ENCODE results near the gene IRAK2.
A peak's percentile ranks its signal among the peaks of the same experiment; 100 is the strongest.
"Not testable (repeated sequence)": the region's sequence is repeated elsewhere in the genome, so short reads cannot be mapped to it uniquely, and the experiment has no call there.

IRAK2 gene

DNA sequence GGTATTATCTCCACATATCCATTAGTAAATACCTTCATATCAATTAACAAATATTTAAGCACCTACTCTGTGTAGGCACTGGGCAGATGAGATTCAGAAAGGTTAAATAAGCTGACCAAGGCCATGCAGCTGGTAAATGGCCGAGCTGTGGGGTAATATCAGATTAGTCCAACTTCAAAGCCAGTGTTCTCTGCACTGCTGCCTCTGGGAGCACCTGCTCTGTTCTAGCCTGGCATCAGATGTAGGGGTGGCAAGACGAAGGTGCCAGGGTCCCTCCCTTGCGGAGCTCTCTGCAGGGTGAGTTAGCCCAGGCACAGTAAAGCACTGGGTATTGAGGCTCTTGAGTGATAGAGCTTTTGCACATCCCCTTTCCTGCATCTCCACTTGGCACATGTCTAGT, 89.0 kb downstream of the IRAK2 start:
- H3K27ac ChIP-seq (ENCODE audit: low read depth in 2 of 2, low read length in 2 of 2): no peak overlapping the region
- peaks cover 15 to 29% of the 10 kb centered on the region in 2 donors for H3K4me1 ChIP-seq (ENCODE audit: control insufficient read depth in 2 of 2, insufficient read depth in 2 of 2, low read length in 2 of 2)
- no peak overlapping the region for H3K9ac ChIP-seq (ENCODE audit: low read depth in 1 of 2, low read length in 2 of 2)
- H3K4me3 ChIP-seq (ENCODE audit: low read length in 2 of 2): no peak overlapping the region
- H3K36me3 ChIP-seq (ENCODE audit: control insufficient read depth in 2 of 2, insufficient read depth in 2 of 2, low read length in 2 of 2): peaks cover 22 to 24% of the 10 kb centered on the region in 2 donors
- no peaks in the 10 kb centered on the region for H3K9me3 ChIP-seq (ENCODE audit: control insufficient read depth in 2 of 2, low read length in 2 of 2)
- no peaks in the 10 kb centered on the region for H3K27me3 ChIP-seq (ENCODE audit: control insufficient read depth in 2 of 2, insufficient read depth in 2 of 2, low read length in 2 of 2)

DNA sequence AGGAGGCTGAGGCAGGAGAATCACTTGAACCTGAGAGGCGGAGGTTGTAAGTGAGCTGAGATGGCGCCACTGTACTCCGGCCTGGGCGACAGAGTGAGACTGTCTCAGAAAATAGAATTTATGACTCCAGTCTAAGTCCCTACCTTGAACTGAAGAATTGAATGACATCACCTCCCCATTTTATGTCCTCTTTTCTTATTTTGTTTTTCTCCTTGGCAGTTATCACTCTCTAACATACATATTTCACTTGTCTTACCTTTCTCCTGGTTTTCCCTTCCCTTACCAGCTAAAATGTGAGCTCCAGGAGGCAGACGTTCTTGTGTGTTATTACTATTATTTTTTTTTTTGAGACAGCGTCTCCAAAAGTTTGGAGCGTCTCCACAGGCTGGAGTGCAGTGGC, 91.1 kb downstream of the IRAK2 start:
- Histone ChIP-seq H3K27me3 (ENCODE audit: control insufficient read depth in 2 of 2, insufficient read depth in 2 of 2, low read length in 2 of 2) (no peaks in the 10 kb centered on the region), H3K4me3 (ENCODE audit: low read length in 2 of 2) (no peak overlapping the region), H3K36me3 (ENCODE audit: control insufficient read depth in 2 of 2, insufficient read depth in 2 of 2, low read length in 2 of 2) (peaks cover 31 to 35% of the 10 kb centered on the region in 2 donors), H3K9ac (ENCODE audit: low read depth in 1 of 2, low read length in 2 of 2) (no peak overlapping the region), H3K9me3 (ENCODE audit: control insufficient read depth in 2 of 2, low read length in 2 of 2) (no peaks in the 10 kb centered on the region), H3K4me1 (ENCODE audit: control insufficient read depth in 2 of 2, insufficient read depth in 2 of 2, low read length in 2 of 2) (peaks cover 5 to 9% of the 10 kb centered on the region in 2 donors), H3K27ac (ENCODE audit: low read depth in 2 of 2, low read length in 2 of 2) (no peak overlapping the region)

DNA sequence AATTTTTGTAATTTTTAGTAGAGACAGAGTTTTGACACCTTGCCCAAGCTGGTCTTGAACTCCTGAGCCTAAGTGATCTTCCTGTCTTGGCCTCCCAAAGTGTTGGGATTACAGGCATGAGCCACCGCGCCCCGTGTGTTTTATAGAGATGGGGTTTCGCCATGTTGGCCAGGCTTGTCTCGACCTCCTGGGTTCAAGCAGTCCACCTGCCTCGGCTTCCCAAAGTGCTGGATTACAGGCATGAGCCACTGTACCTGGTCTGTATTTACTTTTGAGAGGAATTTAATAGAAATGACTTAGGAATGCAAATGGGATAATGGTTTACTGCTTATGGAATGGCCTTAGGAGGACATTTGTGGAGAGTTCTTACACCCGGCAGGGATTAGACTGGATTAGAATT, 94.3 kb downstream of the IRAK2 start:
- Histone ChIP-seq H3K9ac (ENCODE audit: low read depth in 1 of 2, low read length in 2 of 2) (no peak overlapping the region), H3K27ac (ENCODE audit: low read depth in 2 of 2, low read length in 2 of 2) (no peak overlapping the region), H3K36me3 (ENCODE audit: control insufficient read depth in 2 of 2, insufficient read depth in 2 of 2, low read length in 2 of 2) (peaks cover 36 to 37% of the 10 kb centered on the region in 2 donors), H3K27me3 (ENCODE audit: control insufficient read depth in 2 of 2, insufficient read depth in 2 of 2, low read length in 2 of 2) (no peaks in the 10 kb centered on the region), H3K4me1 (ENCODE audit: control insufficient read depth in 2 of 2, insufficient read depth in 2 of 2, low read length in 2 of 2) (peaks cover 4 to 7% of the 10 kb centered on the region in 2 donors), H3K9me3 (ENCODE audit: control insufficient read depth in 2 of 2, low read length in 2 of 2) (no peaks in the 10 kb centered on the region), H3K4me3 (ENCODE audit: low read length in 2 of 2) (no peak overlapping the region)

DNA sequence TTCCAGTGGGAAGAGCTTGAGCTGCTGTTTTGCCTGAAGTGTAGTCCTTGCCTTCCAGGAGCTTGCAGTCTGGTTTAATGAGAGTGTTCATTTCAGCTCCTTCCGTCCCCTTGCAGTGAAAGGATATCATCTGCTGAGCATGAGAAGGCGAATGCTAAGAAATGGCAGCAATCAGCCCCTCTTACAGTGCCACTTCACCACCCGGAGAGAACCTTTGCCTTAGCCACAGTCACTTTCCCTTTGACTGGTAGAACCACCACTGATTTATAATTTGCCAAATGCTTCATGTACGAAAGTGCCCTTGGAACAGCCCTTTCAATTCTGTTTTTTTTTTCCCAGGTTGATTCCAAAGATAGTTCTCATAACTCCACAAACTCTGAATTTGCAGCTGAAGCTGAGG, 95.1 kb downstream of the IRAK2 start:
- H3K9ac ChIP-seq (ENCODE audit: low read depth in 1 of 2, low read length in 2 of 2): no peak overlapping the region
- H3K27me3 ChIP-seq (ENCODE audit: control insufficient read depth in 2 of 2, insufficient read depth in 2 of 2, low read length in 2 of 2): no peaks in the 10 kb centered on the region
- H3K4me1 ChIP-seq (ENCODE audit: control insufficient read depth in 2 of 2, insufficient read depth in 2 of 2, low read length in 2 of 2): peaks cover 5% of the 10 kb centered on the region in 2 donors
- peaks cover 31 to 33% of the 10 kb centered on the region in 2 donors for H3K36me3 ChIP-seq (ENCODE audit: control insufficient read depth in 2 of 2, insufficient read depth in 2 of 2, low read length in 2 of 2)
- H3K4me3 ChIP-seq (ENCODE audit: low read length in 2 of 2): no peak overlapping the region
- H3K9me3 ChIP-seq (ENCODE audit: control insufficient read depth in 2 of 2, low read length in 2 of 2): no peaks in the 10 kb centered on the region
- H3K27ac ChIP-seq (ENCODE audit: low read depth in 2 of 2, low read length in 2 of 2): no peak overlapping the region

DNA sequence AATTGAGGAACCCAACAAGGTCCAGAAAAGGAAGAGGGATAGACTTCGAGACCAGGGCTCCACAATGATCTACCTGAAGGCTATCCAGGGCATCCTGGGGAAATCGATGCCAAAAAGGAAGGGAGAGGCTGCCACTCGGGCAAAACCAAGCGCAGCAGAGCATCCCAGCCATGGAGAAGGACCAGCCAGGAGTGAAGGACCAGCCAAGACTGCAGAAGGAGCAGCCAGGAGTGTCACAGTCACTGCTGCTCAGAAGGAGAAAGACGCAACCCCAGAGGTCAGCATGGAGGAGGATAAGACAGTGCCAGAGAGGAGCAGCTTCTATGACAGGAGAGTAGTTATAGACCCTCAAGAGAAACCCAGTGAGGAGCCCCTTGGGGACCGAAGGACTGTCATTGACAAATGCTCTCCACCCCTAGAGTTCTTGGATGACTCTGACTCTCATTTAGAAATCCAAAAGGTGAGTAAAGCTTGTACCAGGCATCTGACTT, 95.5 kb downstream of the IRAK2 start:
- Histone ChIP-seq H3K36me3 (ENCODE audit: control insufficient read depth in 2 of 2, insufficient read depth in 2 of 2, low read length in 2 of 2) (peaks cover 31 to 33% of the 10 kb centered on the region in 2 donors), H3K9me3 (ENCODE audit: control insufficient read depth in 2 of 2, low read length in 2 of 2) (no peaks in the 10 kb centered on the region), H3K4me3 (ENCODE audit: low read length in 2 of 2) (no peak overlapping the region), H3K27ac (ENCODE audit: low read depth in 2 of 2, low read length in 2 of 2) (no peak overlapping the region), H3K27me3 (ENCODE audit: control insufficient read depth in 2 of 2, insufficient read depth in 2 of 2, low read length in 2 of 2) (no peaks in the 10 kb centered on the region), H3K4me1 (ENCODE audit: control insufficient read depth in 2 of 2, insufficient read depth in 2 of 2, low read length in 2 of 2) (peaks cover 2 to 5% of the 10 kb centered on the region in 2 donors), H3K9ac (ENCODE audit: low read depth in 1 of 2, low read length in 2 of 2) (no peak overlapping the region)

DNA sequence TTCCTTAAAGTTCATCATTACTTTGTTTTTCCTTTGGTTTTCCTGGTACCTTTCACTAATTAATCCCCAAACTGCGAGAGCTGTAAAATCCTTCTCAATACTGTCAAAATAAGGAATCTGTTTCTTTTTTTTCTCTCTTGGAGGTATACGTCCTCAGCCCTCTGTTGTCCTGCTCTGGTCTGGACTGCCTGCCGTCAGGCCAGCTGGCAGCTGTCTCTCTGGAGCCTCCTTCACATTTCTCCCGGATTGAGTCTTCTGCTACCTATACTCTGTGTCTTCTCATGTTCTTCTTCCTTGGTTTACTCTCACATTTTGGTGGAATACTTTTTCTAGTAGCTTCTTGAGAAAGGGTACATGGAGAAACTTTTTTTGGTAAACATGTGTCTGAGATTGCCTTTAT, 97.3 kb downstream of the IRAK2 start:
- Histone ChIP-seq H3K9me3 (ENCODE audit: control insufficient read depth in 2 of 2, low read length in 2 of 2) (no peaks in the 10 kb centered on the region), H3K4me3 (ENCODE audit: low read length in 2 of 2) (no peak overlapping the region), H3K4me1 (ENCODE audit: control insufficient read depth in 2 of 2, insufficient read depth in 2 of 2, low read length in 2 of 2) (peaks cover 2 to 5% of the 10 kb centered on the region in 2 donors), H3K36me3 (ENCODE audit: control insufficient read depth in 2 of 2, insufficient read depth in 2 of 2, low read length in 2 of 2) (peaks cover 34 to 39% of the 10 kb centered on the region in 2 donors), H3K27me3 (ENCODE audit: control insufficient read depth in 2 of 2, insufficient read depth in 2 of 2, low read length in 2 of 2) (no peaks in the 10 kb centered on the region), H3K27ac (ENCODE audit: low read depth in 2 of 2, low read length in 2 of 2) (no peak overlapping the region), H3K9ac (ENCODE audit: low read depth in 1 of 2, low read length in 2 of 2) (no peak overlapping the region)

DNA sequence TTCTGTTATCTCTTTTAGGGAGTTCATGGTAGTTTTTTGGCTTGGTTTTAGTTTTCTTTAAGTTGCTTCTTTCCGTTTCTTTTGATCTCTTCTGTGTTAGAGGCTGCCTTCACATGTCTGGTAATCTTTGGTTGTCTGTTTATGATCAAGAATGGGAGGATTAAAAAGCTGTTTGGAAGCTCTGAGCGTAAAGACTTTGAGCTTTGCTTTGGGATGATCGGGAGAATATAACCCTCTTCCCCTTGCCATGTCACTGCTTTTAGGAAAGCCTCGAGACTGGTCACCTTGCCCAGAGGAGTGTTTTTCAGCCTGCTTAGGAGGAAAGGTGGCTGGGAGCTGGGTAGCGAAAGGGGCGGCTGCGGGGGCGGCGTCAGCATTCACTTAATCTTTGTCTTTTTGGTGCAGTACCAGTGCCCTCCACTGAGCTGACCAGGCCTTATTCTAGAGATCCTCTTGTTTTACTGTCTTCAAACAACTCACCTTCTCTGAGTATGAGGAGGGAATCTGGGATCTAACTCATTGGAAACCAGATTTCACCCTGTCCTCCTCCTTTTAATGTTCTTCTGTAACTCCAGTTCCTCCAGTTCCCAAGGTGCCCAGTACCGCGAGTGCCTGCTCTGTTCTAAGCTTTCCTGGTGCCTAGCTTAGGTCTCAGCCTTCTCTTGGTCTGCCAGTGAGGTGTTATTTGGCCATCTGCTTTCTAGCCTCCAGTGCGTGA, 99.1 kb downstream of the IRAK2 start:
- no peak overlapping the region for H3K27ac ChIP-seq (ENCODE audit: low read depth in 2 of 2, low read length in 2 of 2)
- no peaks in the 10 kb centered on the region for H3K9me3 ChIP-seq (ENCODE audit: control insufficient read depth in 2 of 2, low read length in 2 of 2)
- peaks cover 2 to 5% of the 10 kb centered on the region in 2 donors for H3K4me1 ChIP-seq (ENCODE audit: control insufficient read depth in 2 of 2, insufficient read depth in 2 of 2, low read length in 2 of 2)
- no peaks in the 10 kb centered on the region for H3K27me3 ChIP-seq (ENCODE audit: control insufficient read depth in 2 of 2, insufficient read depth in 2 of 2, low read length in 2 of 2)
- peak overlapping the region in 1 of 2 donors; percentile 26 for H3K9ac ChIP-seq (ENCODE audit: low read depth in 1 of 2, low read length in 2 of 2)
- peaks cover 39 to 43% of the 10 kb centered on the region in 2 donors for H3K36me3 ChIP-seq (ENCODE audit: control insufficient read depth in 2 of 2, insufficient read depth in 2 of 2, low read length in 2 of 2)
- H3K4me3 ChIP-seq (ENCODE audit: low read length in 2 of 2): peak overlapping the region in 1 of 2 donors; percentile 3

DNA sequence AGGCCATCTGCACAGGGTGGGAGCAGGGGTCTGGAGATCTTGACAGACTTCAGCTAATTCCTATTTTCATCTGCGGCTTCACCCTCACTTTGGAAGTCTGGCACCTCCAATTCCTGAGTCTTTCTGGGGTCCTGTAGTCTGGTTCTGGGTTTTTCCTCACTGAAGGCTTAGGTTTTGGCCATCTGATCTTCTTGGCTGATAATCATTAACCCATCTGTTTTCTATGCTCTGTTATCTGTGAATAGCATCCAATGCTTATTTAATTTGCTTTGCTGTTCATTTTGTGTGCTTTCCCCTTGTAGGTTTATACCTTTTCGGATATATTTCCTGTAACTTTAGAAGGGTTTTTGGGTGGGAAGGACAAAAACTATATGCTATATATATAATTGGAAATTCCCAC, 101.1 kb downstream of the IRAK2 start:
- H3K36me3 ChIP-seq (ENCODE audit: control insufficient read depth in 2 of 2, insufficient read depth in 2 of 2, low read length in 2 of 2): peaks cover 32 to 46% of the 10 kb centered on the region in 2 donors
- peaks cover 2 to 5% of the 10 kb centered on the region in 2 donors for H3K4me1 ChIP-seq (ENCODE audit: control insufficient read depth in 2 of 2, insufficient read depth in 2 of 2, low read length in 2 of 2)

DNA sequence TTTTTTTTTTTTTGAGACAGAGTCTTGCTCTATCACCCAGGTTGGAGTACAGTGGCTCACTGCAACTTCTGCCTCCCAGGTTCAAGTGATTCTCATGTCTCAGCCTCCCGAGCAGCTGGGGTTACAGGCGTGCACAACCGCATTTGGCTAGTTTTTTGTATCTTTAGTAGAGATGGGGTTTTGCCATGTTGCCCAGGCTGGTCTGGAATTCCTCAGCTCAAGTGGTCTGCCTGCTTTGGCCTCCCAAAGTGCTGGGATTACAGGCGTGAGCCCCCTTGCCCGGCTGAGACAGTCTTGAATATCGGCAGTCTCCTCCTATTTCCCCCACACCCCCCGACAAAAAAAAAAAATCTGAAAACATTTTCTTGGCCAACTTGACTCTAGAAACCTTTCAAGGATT, 102.2 kb downstream of the IRAK2 start:
- not testable (repeated sequence) for H3K27ac ChIP-seq (ENCODE audit: low read depth in 2 of 2, low read length in 2 of 2); H3K27me3 ChIP-seq (ENCODE audit: control insufficient read depth in 2 of 2, insufficient read depth in 2 of 2, low read length in 2 of 2); H3K9ac ChIP-seq (ENCODE audit: low read depth in 1 of 2, low read length in 2 of 2); H3K9me3 ChIP-seq (ENCODE audit: control insufficient read depth in 2 of 2, low read length in 2 of 2); H3K4me3 ChIP-seq (ENCODE audit: low read length in 2 of 2); H3K4me1 ChIP-seq (ENCODE audit: control insufficient read depth in 2 of 2, insufficient read depth in 2 of 2, low read length in 2 of 2)
- peaks cover 27 to 40% of the 10 kb centered on the region in 2 donors for H3K36me3 ChIP-seq (ENCODE audit: control insufficient read depth in 2 of 2, insufficient read depth in 2 of 2, low read length in 2 of 2)

More for the DNA sequence above, 101.1 kb downstream of the IRAK2 start:
- H3K9me3 ChIP-seq (ENCODE audit: control insufficient read depth in 2 of 2, low read length in 2 of 2): no peaks in the 10 kb centered on the region
- H3K27me3 ChIP-seq (ENCODE audit: control insufficient read depth in 2 of 2, insufficient read depth in 2 of 2, low read length in 2 of 2): no peaks in the 10 kb centered on the region
- H3K27ac ChIP-seq (ENCODE audit: low read depth in 2 of 2, low read length in 2 of 2): no peak overlapping the region
- no peak overlapping the region for H3K4me3 ChIP-seq (ENCODE audit: low read length in 2 of 2)
- H3K9ac ChIP-seq (ENCODE audit: low read depth in 1 of 2, low read length in 2 of 2): no peak overlapping the region

DNA sequence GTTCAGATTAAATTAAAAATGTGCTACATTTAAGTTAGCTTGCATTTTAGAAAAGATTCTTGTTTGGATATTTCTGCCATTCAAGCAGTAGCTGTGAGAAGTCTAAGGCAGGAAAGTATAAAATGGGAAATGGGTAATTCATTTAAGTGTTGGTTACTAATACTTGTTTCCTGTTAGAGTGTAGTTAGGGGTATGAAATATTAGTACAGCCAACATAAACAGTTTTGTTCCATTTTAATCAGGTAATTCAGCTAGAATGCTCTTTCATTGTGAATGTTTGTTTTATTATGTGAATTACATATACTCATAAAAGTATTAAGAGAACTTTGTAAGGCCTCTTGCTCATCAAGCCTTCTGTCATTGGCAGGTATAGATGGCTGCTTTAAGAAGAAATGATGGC, 103.4 kb downstream of the IRAK2 start:
- Histone ChIP-seq H3K4me1 (ENCODE audit: control insufficient read depth in 2 of 2, insufficient read depth in 2 of 2, low read length in 2 of 2) (peaks cover 2 to 5% of the 10 kb centered on the region in 2 donors), H3K9ac (ENCODE audit: low read depth in 1 of 2, low read length in 2 of 2) (no peak overlapping the region), H3K36me3 (ENCODE audit: control insufficient read depth in 2 of 2, insufficient read depth in 2 of 2, low read length in 2 of 2) (peaks cover 28 to 37% of the 10 kb centered on the region in 2 donors), H3K4me3 (ENCODE audit: low read length in 2 of 2) (no peak overlapping the region), H3K27ac (ENCODE audit: low read depth in 2 of 2, low read length in 2 of 2) (no peak overlapping the region), H3K9me3 (ENCODE audit: control insufficient read depth in 2 of 2, low read length in 2 of 2) (no peaks in the 10 kb centered on the region), H3K27me3 (ENCODE audit: control insufficient read depth in 2 of 2, insufficient read depth in 2 of 2, low read length in 2 of 2) (no peaks in the 10 kb centered on the region)
